Lower leg skin (tissue), 4 donors: ENCODE measurements around the gene MOCS1. TPM values are rescaled to one million over a fixed set of nuclear protein-coding genes. Genes with fewer than 3 reads are reported as not detected.

Source experiments
- DNase-seq, 2 donors: peaks; one replicate each; pipeline ENCODE4 v3.0.0-alpha.2; 2019; ENCODE audit warnings: low spot score in 2 of 2
- H3K4me3 ChIP-seq: fragments of 200-600 bp; sonication (generic); 2 replicates; pipeline ENCODE4 v1.5.1; 2017; ENCODE audit warnings: mild to moderate bottlenecking, low read depth; ENCODE audit not compliant: poor library complexity, severe bottlenecking
- CTCF ChIP-seq, 3 donors: fragments of 450-650 bp; IDR thresholded peaks; one replicate each; pipeline ENCODE4 v1.5.1; 2016; ENCODE audit warnings: antibody characterized with exemption in 3 of 3, mild to moderate bottlenecking in 3 of 3, moderate library complexity in 2 of 3
- POLR2A ChIP-seq, 2 donors: fragments of 450-650 bp; IDR thresholded peaks; one replicate each; pipeline ENCODE4 v1.6.1; 2016 to 2017; ENCODE audit warnings: antibody characterized with exemption in 2 of 2, mild to moderate bottlenecking in 1 of 2, moderate library complexity in 1 of 2
- WGBS, 2 donors: methylation state at CpG; one replicate each; pipeline ENCODE4 v1.1.5; 2018; 5-methylcytosine and 5-hydroxymethylcytosine counted together
- intact Hi-C: fragments of 100-400 bp; cut with DNase I; formaldehyde crosslinking; loops from one replicate; pipeline ENCODE4 v1.15.0; 2023; ENCODE audit warnings: low total_unique reads
- total RNA-seq, 4 donors: library from RNA; depleted of rRNA; stranded (reverse); fragments of >200 nt; gene quantifications; one replicate each; pipeline ENCODE4 v1.1.0, GENCODE V29; 2016

The MOCS1 gene
- total RNA-seq, 4 donors from 2014 or later = 4.8 to 18.7 (median 10.5) TPM

GRCh38 chr6:39948199-39948791, 14.0 kb upstream of the MOCS1 start:
- no peak overlapping the region for H3K4me3 ChIP-seq
- 77 to 83% methylated on average over 5 of the region's 5 CpGs for WGBS, 2 donors
- DNase-seq = no peak
- intact Hi-C loops = no loop called here
- no peak for TF ChIP-seq CTCF (IDR thresholded peaks at IDR 0.05)
- no peak for TF ChIP-seq POLR2A (IDR thresholded peaks at IDR 0.05)

- intact Hi-C loops = no loop called here
- H3K4me3 ChIP-seq = no peak overlapping the region
- 69 to 84% methylated on average over 5 of the region's 5 CpGs for WGBS, 2 donors
- no peak for TF ChIP-seq CTCF (IDR thresholded peaks at IDR 0.05)
- TF ChIP-seq POLR2A (IDR thresholded peaks at IDR 0.05) = no peak
- no peak for DNase-seq
Measured at GRCh38 chr6:39947611-39948068, 13.4 kb upstream of the MOCS1 start.

- no peak overlapping the region for H3K4me3 ChIP-seq
- intact Hi-C loops = no loop called here
- no peak for DNase-seq
- TF ChIP-seq POLR2A (IDR thresholded peaks at IDR 0.05) = no peak
- TF ChIP-seq CTCF (IDR thresholded peaks at IDR 0.05) = no peak
- 75 to 79% methylated on average over 1 of the region's 1 CpG for WGBS, 2 donors
Measured at GRCh38 chr6:39945626-39946025, 11.4 kb upstream of the MOCS1 start.

- intact Hi-C loops = no loop called here
- TF ChIP-seq POLR2A (IDR thresholded peaks at IDR 0.05) (no peak), CTCF (IDR thresholded peaks at IDR 0.05) (no peak)
- no peak overlapping the region for H3K4me3 ChIP-seq
- DNase-seq = no peak
- WGBS, 2 donors = 74 to 80% methylated on average over 7 of the region's 7 CpGs
Measured at GRCh38 chr6:39942903-39943580, 8.8 kb upstream of the MOCS1 start.

GRCh38 chr6:39941820-39942219, 7.6 kb upstream of the MOCS1 start:
- no peak overlapping the region for H3K4me3 ChIP-seq
- no peak for DNase-seq
- 82 to 87% methylated on average over 4 of the region's 4 CpGs for WGBS, 2 donors
- TF ChIP-seq CTCF (IDR thresholded peaks at IDR 0.05) (no peak), POLR2A (IDR thresholded peaks at IDR 0.05) (no peak)
- intact Hi-C loops = no loop called here
